CD4-positive, alpha-beta T cell treated with Interleukin-17A for 4 hours (primary cell): Measurements from ENCODE around the gene DGKD.
"Not testable (repeated sequence)": the region's sequence is repeated elsewhere in the genome, so short reads cannot be mapped to it uniquely, and the experiment has no call there.

Source experiments
- DNase-seq: peaks from one replicate; pipeline ENCODE4 v3.0.0-alpha.2; 2020; ENCODE audit warnings: mixed read lengths

Gene DGKD

GRCh38 chr2:233365861-233366520 is 11.7 kb downstream of the DGKD start:
- no peak for DNase-seq

- DNase-seq = no peak
These were observed 13.3 kb downstream of the DGKD start for GRCh38 chr2:233367586-233367985.

GRCh38 chr2:233368756-233369155 is 14.5 kb downstream of the DGKD start:
- no peak for DNase-seq

- no peak for DNase-seq
These were observed 15.2 kb downstream of the DGKD start for GRCh38 chr2:233369462-233369861.

- DNase-seq = no peak
These were observed 15.8 kb downstream of the DGKD start for GRCh38 chr2:233369897-233370685.

- DNase-seq = no peak
These were observed 17.3 kb downstream of the DGKD start for GRCh38 chr2:233371641-233372040.

GRCh38 chr2:233372855-233373254 is 18.6 kb downstream of the DGKD start:
- DNase-seq = no peak

GRCh38 chr2:233373316-233373715 is 19.0 kb downstream of the DGKD start:
- no peak for DNase-seq

- not testable (repeated sequence) for DNase-seq
These were observed 20.5 kb downstream of the DGKD start for GRCh38 chr2:233374776-233375175.

GRCh38 chr2:233375490-233376314 is 21.4 kb downstream of the DGKD start:
- no peak for DNase-seq

- DNase-seq = no peak
These were observed 24.7 kb downstream of the DGKD start for GRCh38 chr2:233379034-233379433.

- DNase-seq = no peak
These were observed 25.1 kb downstream of the DGKD start for GRCh38 chr2:233379441-233379840.

- DNase-seq = no peak
These were observed 26.0 kb downstream of the DGKD start for GRCh38 chr2:233380132-233380895.

GRCh38 chr2:233380995-233381637 is 26.8 kb downstream of the DGKD start:
- no peak for DNase-seq

- no peak for DNase-seq
These were observed 27.3 kb downstream of the DGKD start for GRCh38 chr2:233381638-233381995.

- DNase-seq = no peak
These were observed 29.7 kb downstream of the DGKD start for GRCh38 chr2:233384015-233384414.

- DNase-seq = no peak
These were observed 30.7 kb downstream of the DGKD start for GRCh38 chr2:233384811-233385488.

- DNase-seq = peak; percentile 63
These were observed 31.3 kb downstream of the DGKD start for GRCh38 chr2:233385489-233386044.

GRCh38 chr2:233386382-233387041 is 32.2 kb downstream of the DGKD start:
- DNase-seq = peak; percentile 19

GRCh38 chr2:233387225-233387624 is 32.9 kb downstream of the DGKD start:
- DNase-seq = no peak
